Mesendoderm (in vitro differentiated cells): ENCODE measurements around the gene KCNK16.

Experiments used
- DNase-seq: peaks from one replicate; pipeline ENCODE4 v3.0.0; 2013
- H2AK5ac ChIP-seq: 2 replicates; pipeline ENCODE4 v1.6.1; 2013; ENCODE audit warnings: low read length, inconsistent platforms
- H2BK120ac ChIP-seq: 2 replicates; pipeline ENCODE4 v1.6.1; 2013; ENCODE audit warnings: low read depth, mild to moderate bottlenecking, low read length, moderate library complexity, mixed read lengths
- H2BK15ac ChIP-seq: replicated peaks from 2 replicates; pipeline ENCODE4 v1.6.1; 2013; ENCODE audit warnings: low read depth, mild to moderate bottlenecking, moderate library complexity
- H2BK5ac ChIP-seq: 2 replicates; pipeline ENCODE4 v1.6.1; 2013; ENCODE audit warnings: low read length, inconsistent platforms
- H3K18ac ChIP-seq: 2 replicates; pipeline ENCODE4 v1.6.1; 2013; ENCODE audit warnings: mild to moderate bottlenecking, low read length, mixed read lengths
- H3K23ac ChIP-seq: one replicate; pipeline ENCODE4 v1.6.1; 2013; ENCODE audit warnings: low read length
- H3K27ac ChIP-seq: 2 replicates; pipeline ENCODE4 v1.5.1; 2013; ENCODE audit warnings: low read depth, mild to moderate bottlenecking, inconsistent platforms, low read length, moderate library complexity
- H3K27me3 ChIP-seq: 2 replicates; pipeline ENCODE4 v1.6.1; 2013; ENCODE audit warnings: low read length, control low read depth, mild to moderate bottlenecking, inconsistent platforms; ENCODE audit not compliant: insufficient read depth, poor library complexity
- H3K36me3 ChIP-seq: 2 replicates; pipeline ENCODE4 v1.6.1; 2013; ENCODE audit warnings: low read length, inconsistent platforms; ENCODE audit not compliant: control insufficient read depth, insufficient read depth
- H3K4ac ChIP-seq: one replicate; pipeline ENCODE4 v1.6.1; 2013; ENCODE audit warnings: low read depth, mild to moderate bottlenecking, low read length, moderate library complexity
- H3K4me1 ChIP-seq: 2 replicates; pipeline ENCODE4 v1.6.1; 2013; ENCODE audit warnings: low read depth, low read length, inconsistent platforms; ENCODE audit not compliant: control insufficient read depth
- H3K4me2 ChIP-seq: 2 replicates; pipeline ENCODE4 v1.6.1; 2013; ENCODE audit warnings: low read length
- H3K4me3 ChIP-seq: 2 replicates; pipeline ENCODE4 v1.5.1; 2013; ENCODE audit warnings: mild to moderate bottlenecking, low read length
- H3K56ac ChIP-seq: one replicate; pipeline ENCODE4 v1.6.1; 2013; ENCODE audit warnings: low read length
- H3K79me1 ChIP-seq: 2 replicates; pipeline ENCODE4 v1.6.1; 2013; ENCODE audit warnings: low read length, inconsistent platforms
- H3K79me2 ChIP-seq: 2 replicates; pipeline ENCODE4 v1.6.1; 2013; ENCODE audit warnings: mild to moderate bottlenecking, low read length; ENCODE audit not compliant: control insufficient read depth, insufficient read depth
- H3K9ac ChIP-seq: 2 replicates; pipeline ENCODE4 v1.6.1; 2013; ENCODE audit warnings: low read length, inconsistent platforms
- H4K5ac ChIP-seq: one replicate; pipeline ENCODE4 v1.6.1; 2013; ENCODE audit warnings: low read length
- H4K8ac ChIP-seq: one replicate; pipeline ENCODE4 v1.6.1; 2013; ENCODE audit warnings: low read depth, mild to moderate bottlenecking, control low read depth, low read length, moderate library complexity
- WGBS: extraction: QIAGEN DNeasy Blood & Tissue Kit; methylation state at CpG from one replicate; pipeline ENCODE4 v1.1.7; 2013; ENCODE audit warnings: low lambda C conversion rate, missing lambda C conversion rate; ENCODE audit not compliant: insufficient coverage; ENCODE audit errors: extremely low coverage; 5-methylcytosine and 5-hydroxymethylcytosine counted together

KCNK16 gene

GRCh38 chr6:39347206-39347605 lies 24.7 kb upstream of the KCNK16 start:
- Histone ChIP-seq H3K18ac (no peak overlapping the region), H3K79me2 (no peaks in the 10 kb centered on the region), H2AK5ac (no peak overlapping the region), H3K9ac (no peak overlapping the region), H3K56ac (peak overlapping the region; percentile 62), H3K27me3 (no peaks in the 10 kb centered on the region), H3K4me2 (no peak overlapping the region), H2BK5ac (no peak overlapping the region), H3K36me3 (no peaks in the 10 kb centered on the region), H2BK120ac (no peak overlapping the region), H4K5ac (no peak overlapping the region), H4K8ac (no peak overlapping the region), H3K4me3 (no peak overlapping the region), H3K79me1 (no peaks in the 10 kb centered on the region), H2BK15ac (no peak overlapping the region), H3K23ac (no peak overlapping the region), H3K4me1 (no peaks in the 10 kb centered on the region), H3K4ac (no peak overlapping the region), H3K27ac (no peak overlapping the region)
- DNase-seq, result no peak
- WGBS, result no CpG with 5 or more reads among the region's 6 CpGs

- peak; percentile 78 for DNase-seq
- Histone ChIP-seq H3K27me3 (no peaks in the 10 kb centered on the region), H3K36me3 (no peaks in the 10 kb centered on the region), H2BK120ac (no peak overlapping the region), H3K79me1 (no peaks in the 10 kb centered on the region), H3K56ac (peak overlapping the region; percentile 18), H3K23ac (no peak overlapping the region), H4K8ac (no peak overlapping the region), H2AK5ac (no peak overlapping the region), H3K9ac (no peak overlapping the region), H3K4me2 (no peak overlapping the region), H3K4me3 (no peak overlapping the region), H3K27ac (no peak overlapping the region), H2BK15ac (no peak overlapping the region), H3K79me2 (no peaks in the 10 kb centered on the region), H2BK5ac (no peak overlapping the region), H4K5ac (no peak overlapping the region), H3K4me1 (peaks cover 4% of the 10 kb centered on the region), H3K18ac (no peak overlapping the region), H3K4ac (no peak overlapping the region)
- WGBS, result no CpG with 5 or more reads among the region's 7 CpGs
Observed at GRCh38 chr6:39344821-39345280, 22.3 kb upstream of the KCNK16 start.

GRCh38 chr6:39343396-39343870 lies 20.9 kb upstream of the KCNK16 start:
- H4K8ac ChIP-seq, result no peak overlapping the region
- H4K5ac ChIP-seq, result no peak overlapping the region
- no peak overlapping the region for H3K4me2 ChIP-seq
- H3K4ac ChIP-seq, result no peak overlapping the region
- H3K9ac ChIP-seq, result no peak overlapping the region
- H2BK15ac ChIP-seq, result no peak overlapping the region
- no peak overlapping the region for H3K4me3 ChIP-seq
- H3K27me3 ChIP-seq, result no peaks in the 10 kb centered on the region
- WGBS, result no CpG with 5 or more reads among the region's 9 CpGs
- no peak overlapping the region for H2BK120ac ChIP-seq
- H3K18ac ChIP-seq, result no peak overlapping the region
- H3K79me1 ChIP-seq, result no peaks in the 10 kb centered on the region
- H3K27ac ChIP-seq, result no peak overlapping the region
- no peak overlapping the region for H3K56ac ChIP-seq
- H3K36me3 ChIP-seq, result no peaks in the 10 kb centered on the region
- H3K79me2 ChIP-seq, result no peaks in the 10 kb centered on the region
- H3K4me1 ChIP-seq, result peaks cover 10% of the 10 kb centered on the region
- no peak overlapping the region for H2AK5ac ChIP-seq
- peak; percentile 31 for DNase-seq
- no peak overlapping the region for H2BK5ac ChIP-seq
- no peak overlapping the region for H3K23ac ChIP-seq

- Histone ChIP-seq H3K4ac (no peak overlapping the region), H3K4me1 (peaks cover 10% of the 10 kb centered on the region)
Observed at GRCh38 chr6:39342692-39343395, 20.3 kb upstream of the KCNK16 start.

GRCh38 chr6:39341937-39342336 lies 19.4 kb upstream of the KCNK16 start:
- Histone ChIP-seq H3K23ac (no peak overlapping the region), H3K4me2 (no peak overlapping the region), H3K4me3 (no peak overlapping the region), H3K18ac (no peak overlapping the region), H2BK5ac (no peak overlapping the region), H3K4ac (no peak overlapping the region), H3K9ac (no peak overlapping the region), H2BK120ac (no peak overlapping the region), H4K5ac (no peak overlapping the region), H3K79me1 (no peaks in the 10 kb centered on the region), H3K56ac (no peak overlapping the region), H3K79me2 (no peaks in the 10 kb centered on the region), H2BK15ac (no peak overlapping the region), H3K36me3 (no peaks in the 10 kb centered on the region), H2AK5ac (no peak overlapping the region), H3K27ac (no peak overlapping the region), H4K8ac (no peak overlapping the region), H3K4me1 (peaks cover 10% of the 10 kb centered on the region), H3K27me3 (no peaks in the 10 kb centered on the region)
- DNase-seq, result no peak
- no CpG with 5 or more reads among the region's 5 CpGs for WGBS

More at GRCh38 chr6:39342692-39343395, 20.3 kb upstream of the KCNK16 start:
- no peaks in the 10 kb centered on the region for H3K79me1 ChIP-seq
- no peak overlapping the region for H2BK5ac ChIP-seq
- H3K23ac ChIP-seq, result no peak overlapping the region
- no peaks in the 10 kb centered on the region for H3K79me2 ChIP-seq
- WGBS, result no CpG with 5 or more reads among the region's 14 CpGs
- H3K4me2 ChIP-seq, result no peak overlapping the region
- no peak overlapping the region for H2AK5ac ChIP-seq
- H3K27ac ChIP-seq, result no peak overlapping the region
- no peaks in the 10 kb centered on the region for H3K27me3 ChIP-seq
- no peak overlapping the region for H3K4me3 ChIP-seq
- H4K5ac ChIP-seq, result no peak overlapping the region
- H3K36me3 ChIP-seq, result no peaks in the 10 kb centered on the region
- no peak overlapping the region for H2BK120ac ChIP-seq
- no peak overlapping the region for H3K18ac ChIP-seq
- no peak overlapping the region for H3K56ac ChIP-seq
- H4K8ac ChIP-seq, result no peak overlapping the region
- no peak for DNase-seq
- no peak overlapping the region for H3K9ac ChIP-seq
- H2BK15ac ChIP-seq, result no peak overlapping the region

GRCh38 chr6:39341352-39341751 lies 18.9 kb upstream of the KCNK16 start:
- Histone ChIP-seq H4K8ac (no peak overlapping the region), H3K9ac (no peak overlapping the region), H3K27ac (no peak overlapping the region), H3K79me1 (no peaks in the 10 kb centered on the region), H3K79me2 (no peaks in the 10 kb centered on the region), H2BK5ac (no peak overlapping the region), H3K4me2 (no peak overlapping the region), H2AK5ac (no peak overlapping the region), H3K4ac (no peak overlapping the region), H3K4me1 (peaks cover 10% of the 10 kb centered on the region), H2BK120ac (no peak overlapping the region), H3K56ac (no peak overlapping the region), H3K23ac (no peak overlapping the region), H2BK15ac (no peak overlapping the region), H4K5ac (no peak overlapping the region), H3K36me3 (no peaks in the 10 kb centered on the region), H3K18ac (no peak overlapping the region), H3K27me3 (no peaks in the 10 kb centered on the region), H3K4me3 (no peak overlapping the region)
- DNase-seq, result peak; percentile 40
- no CpG with 5 or more reads among the region's 3 CpGs for WGBS
